Ovary (tissue), 9 donors: ENCODE measurements around the gene IQGAP2. TPM values are rescaled to one million over a fixed set of nuclear protein-coding genes. Genes with fewer than 3 reads are reported as not detected.

Experiments
- DNase-seq, 5 donors: peaks; one replicate each; pipeline ENCODE4 v3.0.0-alpha.2; 2019 to 2020
- H3K27ac ChIP-seq, 2 donors: fragments of 200-600 bp; one replicate each; pipeline versions ENCODE4 v1.5.1 to v1.8.0; 2019 to 2022
- H3K27me3 ChIP-seq: fragments of 200-600 bp; one replicate; pipeline ENCODE4 v1.8.0; 2022
- H3K36me3 ChIP-seq: fragments of 200-600 bp; sonication (generic); one replicate; pipeline ENCODE4 v1.5.1; 2019
- H3K4me1 ChIP-seq: one replicate; pipeline ENCODE4 v1.8.1; 2013; ENCODE audit warnings: mild to moderate bottlenecking, moderate library complexity; ENCODE audit not compliant: insufficient read depth
- H3K4me3 ChIP-seq: fragments of 200-600 bp; sonication (generic); one replicate; pipeline ENCODE4 v1.5.1; 2017
- H3K9me3 ChIP-seq, 2 donors: fragments of 200-600 bp in 1 of 2; sonication (generic) in 1 of 2; one replicate each; pipeline versions ENCODE4 v1.5.1 to v1.8.1; 2013 to 2019; ENCODE audit warnings: mild to moderate bottlenecking in 1 of 2, moderate library complexity in 1 of 2
- EP300 ChIP-seq: sonication (generic); formaldehyde crosslinking; IDR thresholded peaks from one replicate; pipeline ENCODE4 v1.6.1; 2017; ENCODE audit warnings: antibody characterized with exemption
- POLR2A ChIP-seq: fragments of 450-650 bp; IDR thresholded peaks from one replicate; pipeline ENCODE4 v1.6.1; 2017; ENCODE audit warnings: antibody characterized with exemption, mild to moderate bottlenecking, moderate library complexity
- WGBS, 3 donors: extraction: QIAGEN DNeasy Blood & Tissue Kit in 1 of 3; methylation state at CpG; one replicate each; pipeline versions ENCODE4 v1.1.5 to v1.1.7; 2013 to 2017; 5-methylcytosine and 5-hydroxymethylcytosine counted together
- intact Hi-C, 4 donors: fragments of 100-400 bp; cut with DNase I; formaldehyde crosslinking; loops; one replicate each; pipeline versions ENCODE4 v1.11.0 to v1.15.1; 2022 to 2023
- polyA plus RNA-seq, 2 donors: library from polyadenylated mRNA; stranded (reverse); fragments of 200-250 nt in 1 of 2; fragments of 350-450 nt in 1 of 2; fragmentation: Illumina TruSeq in 1 of 2; extraction: RNeasy Lipid Tissue Mini Kit (QIAGEN cat#74804) in 1 of 2; gene quantifications; one replicate each; pipeline ENCODE4 v1.2.3, GENCODE V29; 2013 to 2014
- total RNA-seq, 7 donors: library from RNA; depleted of rRNA in 2 of 7; stranded (reverse); fragments of >200 nt in 2 of 7; fragmentation: NEBNext Ultra II Directional in 3 of 7; extraction: Animal tissue kit (Norgen Biotek cat#: 25700) in 3 of 7; gene quantifications; one replicate each; pipeline versions ENCODE4 v1.1.0 to v1.2.4, GENCODE V29; 2016 to 2023
- TF ChIP-seq, protein P1 (sequence below), 3 donors: fragments of 450-650 bp in 2 of 3; fragments of 200-600 bp in 1 of 3; IDR thresholded peaks; one replicate each; pipeline versions ENCODE4 v1.5.1 to v1.8.0; 2016 to 2022; ENCODE audit warnings: antibody characterized with exemption in 3 of 3, mild to moderate bottlenecking in 1 of 3
- donor health status: DM: no; HTN: no; CAD: no; lungs with moderate emphysema.
- donor health status: DM: no; HTN: no; CAD: no.
- donor health status: Bipolar disorder and iron deficiency.
- donor health status: DM: yes; HTN: yes; CAD: no.
- donor health status: DM: no; HTN: no; CAD: no.
- donor health status: DM: yes; HTN: yes; CAD: no.

The IQGAP2 gene
- total and polyA plus RNA-seq, 9 donors = 8.6 to 27.6 (median 13.9) TPM

DNA sequence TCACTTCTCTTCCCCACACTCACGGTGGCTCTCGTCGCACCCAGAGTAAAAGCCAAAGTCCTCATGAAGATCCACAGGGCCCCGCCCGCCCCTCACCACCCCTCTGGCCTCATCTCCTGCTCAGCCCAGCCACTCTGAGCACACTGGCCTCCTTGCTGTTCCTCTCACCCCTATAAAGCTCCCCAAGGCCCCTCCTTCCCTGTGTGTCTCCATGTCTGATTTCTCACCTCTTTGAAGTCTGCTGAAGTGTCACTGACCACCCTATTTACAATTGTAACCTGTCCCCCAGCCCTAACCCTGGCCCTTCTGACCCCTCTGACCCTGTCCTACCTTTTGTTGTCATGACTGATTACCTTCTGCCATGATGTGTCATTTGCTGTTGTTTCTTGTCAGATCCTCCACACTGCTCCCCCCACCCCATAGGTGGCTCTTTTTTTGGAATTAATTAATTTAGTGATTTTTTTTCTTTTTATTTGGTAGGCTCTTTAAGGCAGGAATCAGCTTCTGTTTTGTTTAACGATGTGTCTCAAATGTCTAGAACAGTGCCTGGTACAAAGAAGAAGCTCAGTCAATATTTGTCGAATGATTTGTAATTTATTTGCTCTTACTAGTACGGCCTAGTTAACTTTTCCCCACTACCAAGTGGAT is 90.2 kb downstream of the IQGAP2 start:
- 92 to 95% (median 94%) methylated on average over 8 of the region's 8 CpGs for WGBS, 3 donors
- Histone ChIP-seq H3K4me1 (peaks cover 3% of the 10 kb centered on the region), H3K4me3 (no peak overlapping the region), H3K9me3 (no peaks in the 10 kb centered on the region), H3K36me3 (no peaks in the 10 kb centered on the region), H3K27me3 (no peaks in the 10 kb centered on the region), H3K27ac (no peak overlapping the region)
- DNase-seq = no peak
- intact Hi-C loops = no loop called here
- TF ChIP-seq, protein P1, sequence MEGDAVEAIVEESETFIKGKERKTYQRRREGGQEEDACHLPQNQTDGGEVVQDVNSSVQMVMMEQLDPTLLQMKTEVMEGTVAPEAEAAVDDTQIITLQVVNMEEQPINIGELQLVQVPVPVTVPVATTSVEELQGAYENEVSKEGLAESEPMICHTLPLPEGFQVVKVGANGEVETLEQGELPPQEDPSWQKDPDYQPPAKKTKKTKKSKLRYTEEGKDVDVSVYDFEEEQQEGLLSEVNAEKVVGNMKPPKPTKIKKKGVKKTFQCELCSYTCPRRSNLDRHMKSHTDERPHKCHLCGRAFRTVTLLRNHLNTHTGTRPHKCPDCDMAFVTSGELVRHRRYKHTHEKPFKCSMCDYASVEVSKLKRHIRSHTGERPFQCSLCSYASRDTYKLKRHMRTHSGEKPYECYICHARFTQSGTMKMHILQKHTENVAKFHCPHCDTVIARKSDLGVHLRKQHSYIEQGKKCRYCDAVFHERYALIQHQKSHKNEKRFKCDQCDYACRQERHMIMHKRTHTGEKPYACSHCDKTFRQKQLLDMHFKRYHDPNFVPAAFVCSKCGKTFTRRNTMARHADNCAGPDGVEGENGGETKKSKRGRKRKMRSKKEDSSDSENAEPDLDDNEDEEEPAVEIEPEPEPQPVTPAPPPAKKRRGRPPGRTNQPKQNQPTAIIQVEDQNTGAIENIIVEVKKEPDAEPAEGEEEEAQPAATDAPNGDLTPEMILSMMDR (IDR thresholded peaks at IDR 0.05) = no peak
- TF ChIP-seq EP300 (no peak), POLR2A (no peak)

DNA sequence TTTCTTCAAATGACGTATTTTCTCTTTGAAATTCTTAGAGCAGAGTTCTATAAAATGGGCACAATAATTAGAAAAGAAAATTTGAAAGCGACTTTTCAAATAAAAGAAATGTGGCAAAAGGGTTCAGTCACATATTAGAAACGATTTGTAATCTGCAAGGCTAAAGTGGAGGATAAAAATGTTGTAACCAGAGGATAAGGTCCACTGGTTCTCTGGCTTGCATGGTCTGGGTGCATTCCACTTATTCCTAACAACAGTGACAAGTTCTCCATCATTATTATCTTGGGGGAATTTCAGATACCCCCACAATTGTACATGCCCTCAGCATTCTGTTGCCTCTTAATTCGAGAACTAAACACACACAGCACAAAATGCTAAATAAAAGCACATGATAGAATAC is 91.1 kb downstream of the IQGAP2 start:
- Histone ChIP-seq H3K4me1 (peaks cover 6% of the 10 kb centered on the region), H3K4me3 (no peak overlapping the region), H3K9me3 (no peaks in the 10 kb centered on the region), H3K36me3 (no peaks in the 10 kb centered on the region), H3K27me3 (no peaks in the 10 kb centered on the region), H3K27ac (no peak overlapping the region)
- 88 to 93% (median 91%) methylated on average over 4 of the region's 4 CpGs for WGBS, 3 donors
- intact Hi-C loops = no loop called here
- DNase-seq = no peak
- TF ChIP-seq EP300 = no peak
- TF ChIP-seq, protein P1 (IDR thresholded peaks at IDR 0.05) = no peak
- no peak for TF ChIP-seq POLR2A

GRCh38 chr5:76495870-76496269 is 92.8 kb downstream of the IQGAP2 start:
- Histone ChIP-seq H3K4me3 (no peak overlapping the region), H3K4me1 (peaks cover 9% of the 10 kb centered on the region), H3K36me3 (no peaks in the 10 kb centered on the region), H3K27ac (no peak overlapping the region), H3K9me3 (no peaks in the 10 kb centered on the region), H3K27me3 (no peaks in the 10 kb centered on the region)
- intact Hi-C loops = no loop called here
- no peak for TF ChIP-seq EP300
- TF ChIP-seq, protein P1 (IDR thresholded peaks at IDR 0.05) = no peak
- no peak for TF ChIP-seq POLR2A
- DNase-seq = no peak
- 88 to 100% (median 93%) methylated on average over 4 of the region's 4 CpGs for WGBS, 3 donors

DNA sequence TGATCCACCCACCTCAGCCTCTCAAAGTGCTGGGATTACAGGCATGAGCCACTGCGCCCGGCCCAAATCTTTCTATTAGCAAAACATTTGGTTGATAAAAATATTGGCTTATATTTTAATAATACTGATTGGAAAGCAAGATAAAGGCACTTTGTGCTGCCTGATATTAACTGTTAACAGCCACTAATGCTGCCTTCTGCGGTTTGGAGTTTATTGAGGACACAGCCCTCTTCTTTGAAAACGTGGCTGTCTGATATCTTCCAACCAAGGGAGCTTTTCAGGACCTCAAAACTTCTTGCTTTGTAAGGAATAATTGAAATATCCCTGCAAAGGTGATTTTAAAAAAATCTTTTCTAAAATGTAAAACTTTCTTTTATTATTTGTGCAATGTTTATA is 94.0 kb downstream of the IQGAP2 start:
- peak overlapping the region in 1 of 2 donors; percentile 32 for H3K27ac ChIP-seq
- WGBS, 3 donors = 38 to 61% (median 47%) methylated on average over 4 of the region's 4 CpGs
- intact Hi-C loops = no loop called here
- H3K27me3 ChIP-seq = no peaks in the 10 kb centered on the region
- no peaks in the 10 kb centered on the region for H3K36me3 ChIP-seq
- no peaks in the 10 kb centered on the region for H3K9me3 ChIP-seq
- TF ChIP-seq, protein P1 (IDR thresholded peaks at IDR 0.05) = no peak
- TF ChIP-seq EP300 (no peak), POLR2A (no peak)
- DNase-seq = no peak
- no peak overlapping the region for H3K4me3 ChIP-seq
- H3K4me1 ChIP-seq = peaks cover 12% of the 10 kb centered on the region
